ENCODE data around the gene ALAS1.

GRCh38 chr3:52254608-52255007, 56.6 kb downstream of the ALAS1 start:
- TF ChIP-seq CTCF (conservative IDR thresholded peaks at IDR 0.05) (no peak), EZH2 (IDR thresholded peaks at IDR 0.05; ENCODE audit: low read depth) (no peak)

Measured in PC-9 (cell line).